Activated CD8-positive, alpha-beta memory T cell treated with anti-CD3 and anti-CD28 coated beads for 24 hours (primary cell): Measurements from ENCODE around the gene FSD1L.
"Not testable (repeated sequence)": the region's sequence is repeated elsewhere in the genome, so short reads cannot be mapped to it uniquely, and the experiment has no call there.

ENCODE experiments used
- DNase-seq: peaks from one replicate; pipeline ENCODE4 v3.0.0-alpha.2; 2020

Gene FSD1L

GRCh38 chr9:105496826-105497225 lies 49.0 kb downstream of the FSD1L start:
- DNase-seq = no peak

- no peak for DNase-seq
These were observed 49.9 kb downstream of the FSD1L start for GRCh38 chr9:105497704-105498103.

GRCh38 chr9:105500108-105500766 lies 52.4 kb downstream of the FSD1L start:
- DNase-seq = no peak

- DNase-seq = no peak
These were observed 53.6 kb downstream of the FSD1L start for GRCh38 chr9:105501414-105501813.

GRCh38 chr9:105502276-105502675 lies 54.4 kb downstream of the FSD1L start:
- DNase-seq = no peak

- DNase-seq = no peak
These were observed 56.0 kb downstream of the FSD1L start for GRCh38 chr9:105503881-105504280.

GRCh38 chr9:105507096-105507790 lies 59.4 kb downstream of the FSD1L start:
- no peak for DNase-seq

GRCh38 chr9:105508530-105508929 lies 60.7 kb downstream of the FSD1L start:
- DNase-seq = no peak

GRCh38 chr9:105510024-105510423 lies 62.2 kb downstream of the FSD1L start:
- no peak for DNase-seq

GRCh38 chr9:105511446-105511845 lies 63.6 kb downstream of the FSD1L start:
- DNase-seq = no peak

GRCh38 chr9:105515811-105516413 lies 68.1 kb downstream of the FSD1L start:
- no peak for DNase-seq

- DNase-seq = peak; percentile 62
These were observed 72.0 kb downstream of the FSD1L start for GRCh38 chr9:105519710-105520369.

- not testable (repeated sequence) for DNase-seq
These were observed 73.2 kb downstream of the FSD1L start for GRCh38 chr9:105520992-105521391.

- not testable (repeated sequence) for DNase-seq
These were observed 75.0 kb downstream of the FSD1L start for GRCh38 chr9:105522618-105523385.

GRCh38 chr9:105531530-105531929 lies 83.7 kb downstream of the FSD1L start:
- DNase-seq = no peak

GRCh38 chr9:105535920-105536668 lies 88.3 kb downstream of the FSD1L start:
- no peak for DNase-seq

- no peak for DNase-seq
These were observed 91.6 kb downstream of the FSD1L start for GRCh38 chr9:105539452-105539851.

- DNase-seq = no peak
These were observed 94.0 kb downstream of the FSD1L start for GRCh38 chr9:105541838-105542237.

GRCh38 chr9:105554042-105554441 lies 106.2 kb downstream of the FSD1L start:
- no peak for DNase-seq

GRCh38 chr9:105557804-105558610 lies 110.2 kb downstream of the FSD1L start, which contains the start of gene FKTN:
Gene FKTN (plus strand): TSS chr9:105558131. CDS start chr9:105575033, 16,902 bp downstream.
- DNase-seq = peak; percentile 92

- no peak for DNase-seq
These were observed 124.6 kb downstream of the FSD1L start for GRCh38 chr9:105572455-105572854.
